Stimulated activated CD8-positive, alpha-beta memory T cell treated with anti-CD3 and anti-CD28 coated beads, Interleukin-7, amount 100 ng/mL, for 24 hours (primary cell): ENCODE data around the gene GPR68.

Experiments
- DNase-seq: peaks from one replicate; pipeline ENCODE4 v3.0.0-alpha.2; 2020; ENCODE audit warnings: low read depth

Gene GPR68, protein sequence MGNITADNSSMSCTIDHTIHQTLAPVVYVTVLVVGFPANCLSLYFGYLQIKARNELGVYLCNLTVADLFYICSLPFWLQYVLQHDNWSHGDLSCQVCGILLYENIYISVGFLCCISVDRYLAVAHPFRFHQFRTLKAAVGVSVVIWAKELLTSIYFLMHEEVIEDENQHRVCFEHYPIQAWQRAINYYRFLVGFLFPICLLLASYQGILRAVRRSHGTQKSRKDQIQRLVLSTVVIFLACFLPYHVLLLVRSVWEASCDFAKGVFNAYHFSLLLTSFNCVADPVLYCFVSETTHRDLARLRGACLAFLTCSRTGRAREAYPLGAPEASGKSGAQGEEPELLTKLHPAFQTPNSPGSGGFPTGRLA

GRCh38 chr14:91244501-91244901 is at the start of gene GPR68:
GPR68 (minus strand) TSS chr14:91244704; CDS start chr14:91235050, 9,654 bp downstream.
- no peak for DNase-seq

- no peak for DNase-seq
These were observed 49.6 kb upstream of the GPR68 start for GRCh38 chr14:91294153-91294552.

DNA sequence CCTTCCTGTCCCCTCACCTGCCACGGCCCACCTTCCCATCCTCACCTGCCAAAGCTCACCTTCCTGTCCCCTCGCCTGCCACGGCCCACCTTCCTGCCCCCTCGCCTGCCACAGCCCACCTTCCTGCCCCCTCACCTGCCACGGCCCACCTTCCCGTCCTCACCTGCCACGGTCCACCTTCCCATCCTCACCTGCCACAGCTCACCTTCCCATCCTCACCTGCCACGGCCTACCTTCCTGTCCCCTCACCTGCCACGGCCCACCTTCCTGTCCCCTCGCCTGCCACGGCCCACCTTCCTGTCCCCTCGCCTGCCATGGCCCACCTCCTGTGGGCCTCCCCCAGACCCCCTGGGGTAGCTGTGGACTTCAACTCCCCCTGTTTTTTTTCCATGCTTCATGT is 48.8 kb upstream of the GPR68 start:
- no peak for DNase-seq

GRCh38 chr14:91292491-91292890 is 48.0 kb upstream of the GPR68 start:
- no peak for DNase-seq

GRCh38 chr14:91291786-91292405 is 47.4 kb upstream of the GPR68 start:
- no peak for DNase-seq

- no peak for DNase-seq
These were observed 46.5 kb upstream of the GPR68 start for GRCh38 chr14:91290986-91291385.

- no peak for DNase-seq
These were observed 45.0 kb upstream of the GPR68 start for GRCh38 chr14:91289464-91289863.

DNA sequence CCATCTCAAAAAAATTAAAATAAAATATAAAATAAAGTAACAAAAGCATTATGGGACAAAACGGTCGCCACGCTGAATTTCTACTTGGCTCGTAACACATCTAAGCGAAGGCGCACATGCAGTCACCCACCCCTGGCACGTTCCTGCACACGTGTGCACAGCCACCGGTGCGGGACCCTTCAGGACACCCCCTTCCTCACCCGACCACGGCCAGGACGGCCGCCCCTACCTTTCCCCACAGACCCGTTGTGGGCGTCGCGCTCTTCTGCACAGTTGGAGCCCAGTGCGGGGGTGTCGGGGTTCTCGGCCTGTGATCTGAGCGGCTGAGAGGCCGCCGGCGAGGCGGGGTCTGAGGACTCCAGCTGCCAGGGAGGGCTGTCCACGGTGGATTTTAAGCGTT is 44.4 kb upstream of the GPR68 start:
- no peak for DNase-seq

GRCh38 chr14:91286530-91286937 is 42.0 kb upstream of the GPR68 start:
- DNase-seq: peak; percentile 61

DNA sequence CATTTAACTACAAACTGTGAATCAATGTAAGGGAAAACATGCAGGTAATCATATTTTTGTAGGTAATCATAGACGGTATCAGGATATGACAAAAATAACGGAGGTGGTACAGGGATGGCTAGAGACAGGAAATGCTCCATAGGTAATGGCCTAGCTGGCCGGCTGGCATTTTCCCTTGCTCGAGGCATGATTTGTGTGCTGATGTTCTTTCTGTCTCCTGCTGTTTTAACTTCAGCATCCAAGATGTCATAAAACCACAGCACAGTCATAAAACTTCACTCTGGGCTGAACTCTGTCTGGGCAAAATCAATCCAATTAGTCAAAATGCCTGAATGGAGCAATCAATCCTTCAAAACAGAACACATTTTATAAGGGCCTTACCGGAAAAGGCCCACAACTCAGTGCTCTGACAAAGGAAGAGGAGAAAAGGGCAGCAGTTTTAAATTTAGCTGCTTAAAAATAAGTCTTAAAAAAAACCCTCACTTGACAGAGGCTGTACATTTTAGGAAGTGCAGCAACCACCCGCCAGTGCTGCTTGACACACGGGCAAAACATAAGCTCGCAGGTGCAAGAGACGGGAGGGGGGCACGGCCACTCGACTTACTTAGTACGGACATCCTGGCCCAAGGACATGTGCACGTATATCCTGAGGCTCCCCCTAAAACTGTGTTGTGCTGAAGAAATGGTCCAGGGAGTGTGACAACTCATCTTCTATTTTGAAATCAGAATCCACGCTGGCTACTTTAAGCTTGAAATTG is 40.5 kb upstream of the GPR68 start:
- no peak for DNase-seq

DNA sequence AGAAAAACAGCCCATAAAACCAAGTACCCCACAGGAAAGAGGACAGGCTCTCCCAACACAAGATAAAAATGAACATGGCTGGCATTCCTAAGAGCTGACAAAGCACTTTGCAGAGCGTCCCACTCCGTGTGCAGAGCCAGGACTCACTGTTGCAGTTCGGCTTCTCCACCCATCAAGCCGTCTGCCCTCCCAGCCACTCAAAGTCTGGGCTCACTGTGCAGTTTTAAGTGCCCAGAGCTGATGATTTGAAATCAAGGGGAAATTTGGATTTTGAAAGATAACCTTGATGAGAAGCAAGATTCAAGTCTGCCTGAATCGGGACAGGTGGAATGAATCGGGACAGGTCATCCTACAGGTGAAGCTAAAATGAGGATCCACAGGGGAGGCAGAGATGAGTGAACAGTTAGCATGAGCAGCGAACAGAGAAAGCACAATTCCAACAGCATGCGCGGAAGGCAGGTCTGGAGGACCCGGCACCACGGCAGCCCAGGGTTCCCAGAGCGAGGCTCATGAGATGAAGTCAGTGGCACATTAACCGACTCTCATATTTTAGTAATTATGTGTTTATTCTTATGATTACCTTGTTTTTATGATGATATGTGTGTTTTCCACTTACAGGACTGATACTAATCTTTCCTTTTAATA is 39.8 kb upstream of the GPR68 start:
- DNase-seq: no peak

DNA sequence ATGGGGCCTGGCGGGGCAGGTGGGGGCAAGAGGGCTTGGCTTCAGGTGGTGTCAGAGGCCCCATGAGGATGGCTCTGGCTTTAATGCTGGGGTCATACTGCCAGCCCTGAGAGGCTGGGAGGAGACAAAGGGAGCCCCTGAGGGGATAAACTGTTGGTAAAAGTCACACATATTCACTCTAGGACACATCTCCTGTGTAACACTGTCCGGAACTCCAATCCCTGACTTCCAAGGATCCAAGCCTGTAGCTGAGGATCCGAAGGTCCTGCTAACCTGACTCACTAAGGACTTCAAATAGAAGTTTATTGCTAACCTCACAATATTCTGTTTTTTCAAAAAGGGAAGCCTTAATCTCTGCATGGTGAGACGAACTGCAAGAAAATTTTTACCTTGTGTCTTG is 39.2 kb upstream of the GPR68 start:
- DNase-seq: no peak

GRCh38 chr14:91282954-91283645 is 38.6 kb upstream of the GPR68 start:
- DNase-seq: no peak

GRCh38 chr14:91281346-91281745 is 36.8 kb upstream of the GPR68 start:
- DNase-seq: no peak

DNA sequence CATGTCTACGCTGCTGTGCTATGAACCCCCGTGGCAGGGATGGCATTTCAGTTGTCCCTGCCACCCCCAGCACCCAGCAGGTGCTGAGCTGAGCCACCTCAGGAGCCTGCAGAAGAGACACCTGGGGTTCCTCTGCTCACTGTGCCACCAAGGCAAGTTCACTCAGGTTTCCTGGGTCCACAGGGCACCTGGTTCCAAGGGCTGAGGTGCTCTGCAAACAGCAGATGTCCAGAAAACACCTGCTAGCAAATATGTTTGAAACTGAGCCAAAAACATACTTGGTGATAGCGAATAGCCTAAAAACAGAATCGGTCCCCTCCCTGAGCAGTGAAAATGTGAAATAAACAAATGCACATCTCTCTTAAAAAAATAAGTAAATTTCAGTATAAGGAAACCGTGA is 35.6 kb upstream of the GPR68 start:
- DNase-seq: no peak

- no peak for DNase-seq
These were observed 34.9 kb upstream of the GPR68 start for GRCh38 chr14:91279354-91279753.

- DNase-seq: no peak
These were observed 33.8 kb upstream of the GPR68 start for GRCh38 chr14:91278383-91278715.

- no peak for DNase-seq
These were observed 33.3 kb upstream of the GPR68 start for GRCh38 chr14:91277546-91278382.

DNA sequence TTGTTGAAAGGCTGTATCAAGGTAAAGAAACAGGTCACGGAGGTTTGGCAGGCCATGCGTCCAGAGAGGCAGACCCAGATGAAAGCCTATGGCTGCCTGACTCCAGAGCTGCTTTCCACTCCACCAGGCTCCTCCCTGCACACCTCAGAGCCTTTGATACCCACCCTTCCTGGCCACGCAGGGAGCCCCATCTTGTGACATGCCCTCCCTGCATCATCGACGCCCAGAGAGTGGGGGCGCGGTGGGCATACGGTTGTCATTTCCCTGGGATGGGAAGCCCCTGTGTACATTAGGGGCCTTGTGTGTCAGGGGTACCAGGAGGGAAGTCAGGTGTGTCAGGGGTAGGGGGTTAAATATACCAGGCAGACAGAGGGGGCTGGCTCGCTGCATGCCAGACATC is 30.3 kb upstream of the GPR68 start:
- no peak for DNase-seq

DNA sequence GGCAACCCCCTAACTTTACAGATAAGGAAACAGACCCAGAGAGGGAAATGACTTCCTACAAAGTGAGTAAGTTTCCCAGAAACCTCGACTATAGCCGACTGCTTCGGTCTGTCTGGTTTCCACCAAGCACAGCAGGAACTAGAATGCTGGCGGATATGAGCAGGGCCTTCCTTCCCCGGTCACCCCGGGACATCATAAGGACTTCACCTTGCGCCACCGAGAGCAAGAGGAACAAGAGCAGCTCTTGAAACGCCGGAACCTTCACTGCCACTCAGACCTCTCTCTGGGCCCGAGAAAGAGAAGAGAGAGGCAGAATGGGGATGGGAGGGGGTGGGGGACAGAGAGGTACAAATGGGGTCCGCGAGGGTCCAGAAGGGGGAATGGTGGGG is 29.4 kb upstream of the GPR68 start:
- DNase-seq: no peak

DNA sequence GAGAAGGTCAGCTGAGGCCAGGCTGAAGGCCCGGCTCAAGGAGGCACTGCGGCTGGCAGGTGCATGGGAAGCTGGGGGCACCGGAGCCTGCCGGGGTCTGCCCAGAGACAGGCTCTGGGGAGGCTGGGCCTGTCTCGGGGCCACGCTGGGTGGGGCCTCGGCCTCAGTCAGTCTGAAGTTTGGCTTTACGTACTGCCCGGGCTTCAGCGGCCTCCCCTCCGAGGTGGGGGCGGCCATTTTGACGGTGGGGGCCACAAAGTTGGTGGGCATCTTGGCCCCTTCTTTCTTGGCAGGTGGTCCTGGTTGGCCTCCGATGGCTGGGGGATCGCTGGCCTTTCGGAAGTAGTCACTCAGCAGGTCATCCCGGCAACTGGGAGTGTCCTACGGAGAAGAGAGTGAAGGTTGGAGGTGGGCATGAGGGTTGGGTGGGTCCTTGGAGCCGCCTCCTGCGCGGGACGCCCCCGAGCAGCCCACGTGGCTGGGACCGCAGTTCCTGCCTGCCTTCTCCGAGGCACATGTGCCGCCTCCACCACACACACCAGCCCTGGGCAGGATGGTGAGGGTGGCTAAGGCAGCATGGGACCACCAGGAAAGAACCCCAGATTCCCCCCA is 28.9 kb upstream of the GPR68 start:
- no peak for DNase-seq
